ENCODE data around the gene SNCG. TPM values are rescaled to one million over a fixed set of nuclear protein-coding genes. Genes with fewer than 3 reads are reported as not detected.
"Not testable (repeated sequence)": the region's sequence is repeated elsewhere in the genome, so short reads cannot be mapped to it uniquely, and the experiment has no call there.

The SNCG gene
- total RNA-seq, 4 donors from 2014 or later = 70.9 to 252 (median 180) TPM

- DNase-seq (ENCODE audit: low spot score) = no peak
- no peak for TF ChIP-seq CTCF (IDR thresholded peaks at IDR 0.05)
- no peak for ATAC-seq (ENCODE audit: low FRiP score)
Measured at GRCh38 chr10:86981716-86982115, 23.3 kb downstream of the SNCG start.

- not testable (repeated sequence) for ATAC-seq (ENCODE audit: low FRiP score); DNase-seq (ENCODE audit: low spot score)
Measured at GRCh38 chr10:86984498-86984897, 26.1 kb downstream of the SNCG start.

- DNase-seq (ENCODE audit: low spot score) = no peak
- ATAC-seq (ENCODE audit: low FRiP score) = no peak
- TF ChIP-seq CTCF (IDR thresholded peaks at IDR 0.05) = no peak
Measured at GRCh38 chr10:86988520-86988919, 30.1 kb downstream of the SNCG start.

GRCh38 chr10:86991362-86991761 is 33.0 kb downstream of the SNCG start:
- not testable (repeated sequence) for DNase-seq (ENCODE audit: low spot score); ATAC-seq (ENCODE audit: low FRiP score)

GRCh38 chr10:86992456-86992855 is 34.1 kb downstream of the SNCG start:
- no peak for DNase-seq (ENCODE audit: low spot score)
- ATAC-seq (ENCODE audit: low FRiP score) = no peak
- no peak for TF ChIP-seq CTCF (IDR thresholded peaks at IDR 0.05)

- DNase-seq (ENCODE audit: low spot score) = no peak
- ATAC-seq (ENCODE audit: low FRiP score) = no peak
- no peak for TF ChIP-seq CTCF (IDR thresholded peaks at IDR 0.05)
Measured at GRCh38 chr10:86992929-86993328, 34.5 kb downstream of the SNCG start.

GRCh38 chr10:86999802-87000403 is 41.5 kb downstream of the SNCG start:
- ATAC-seq (ENCODE audit: low FRiP score); DNase-seq (ENCODE audit: low spot score): not testable (repeated sequence)

- ATAC-seq (ENCODE audit: low FRiP score) (peak; percentile 37), DNase-seq (ENCODE audit: low spot score) (no peak)
- TF ChIP-seq CTCF (IDR thresholded peaks at IDR 0.05) = no peak
Measured at GRCh38 chr10:87000491-87000890, 42.1 kb downstream of the SNCG start.

GRCh38 chr10:87007124-87007523 is 48.7 kb downstream of the SNCG start:
- not testable (repeated sequence) for ATAC-seq (ENCODE audit: low FRiP score); DNase-seq (ENCODE audit: low spot score)

GRCh38 chr10:87007674-87008073 is 49.3 kb downstream of the SNCG start:
- not testable (repeated sequence) for DNase-seq (ENCODE audit: low spot score)

GRCh38 chr10:87008303-87008702 is 49.9 kb downstream of the SNCG start:
- DNase-seq (ENCODE audit: low spot score); ATAC-seq (ENCODE audit: low FRiP score): not testable (repeated sequence)

More at GRCh38 chr10:87007674-87008073, 49.3 kb downstream of the SNCG start:
- not testable (repeated sequence) for ATAC-seq (ENCODE audit: low FRiP score)

GRCh38 chr10:87009134-87009696 is 50.8 kb downstream of the SNCG start:
- not testable (repeated sequence) for ATAC-seq (ENCODE audit: low FRiP score); DNase-seq (ENCODE audit: low spot score)

Data from omental fat pad (tissue), 4 donors.